Transverse colon (tissue), 4 donors: ENCODE measurements around the gene NDST4.

Experiments
- EP300 ChIP-seq: sonication (generic); formaldehyde crosslinking; IDR thresholded peaks from one replicate; pipeline ENCODE4 v1.6.1; 2017; ENCODE audit warnings: antibody characterized with exemption, low read depth
- POLR2A ChIP-seq: fragments of 450-650 bp; IDR thresholded peaks from one replicate; pipeline ENCODE4 v1.6.1; 2016; ENCODE audit warnings: antibody characterized with exemption, mild to moderate bottlenecking, moderate library complexity
- POLR2AphosphoS5 ChIP-seq, 3 donors: sonication (generic); formaldehyde crosslinking; IDR thresholded peaks; one replicate each; pipeline ENCODE4 v1.6.1; 2016; ENCODE audit warnings: antibody characterized with exemption in 3 of 3
- TF ChIP-seq, protein P1 (sequence below), 5 experiments: fragments of 200-600 bp in 3 of 5; fragments of 450-650 bp in 2 of 5; sonication (generic) in 3 of 5; IDR thresholded peaks; 1 replicate in 2 of 5; 2 replicates in 3 of 5; pipeline ENCODE4 v1.5.1; 2016 to 2017; ENCODE audit warnings: antibody characterized with exemption in 5 of 5, inconsistent platforms in 3 of 5, mild to moderate bottlenecking in 2 of 5, moderate library complexity in 1 of 5

DNA sequence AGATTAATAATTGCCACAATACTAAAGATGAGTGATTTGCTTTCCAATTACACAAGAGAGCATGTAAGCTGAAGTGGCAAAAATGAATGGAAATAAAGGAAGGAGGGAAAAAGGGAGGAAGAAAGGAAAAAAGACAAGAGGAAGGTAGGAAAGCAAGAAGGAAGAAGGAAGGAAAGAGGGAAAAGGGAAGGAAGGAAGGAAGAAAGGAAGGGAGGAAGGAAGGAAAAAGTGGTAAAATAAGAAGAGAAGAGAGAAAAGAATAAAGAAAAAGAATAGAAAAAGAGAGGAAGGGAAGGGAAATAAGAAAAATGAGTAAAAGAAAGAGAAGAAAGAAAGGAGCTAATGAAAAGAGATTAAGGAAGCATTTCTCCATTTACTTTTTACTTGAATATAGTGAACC is 4.6 kb downstream of the NDST4 start:
- TF ChIP-seq POLR2A (no peak), EP300 (no peak), POLR2AphosphoS5 (IDR thresholded peaks at IDR 0.05) (no peak)
- TF ChIP-seq, protein P1, sequence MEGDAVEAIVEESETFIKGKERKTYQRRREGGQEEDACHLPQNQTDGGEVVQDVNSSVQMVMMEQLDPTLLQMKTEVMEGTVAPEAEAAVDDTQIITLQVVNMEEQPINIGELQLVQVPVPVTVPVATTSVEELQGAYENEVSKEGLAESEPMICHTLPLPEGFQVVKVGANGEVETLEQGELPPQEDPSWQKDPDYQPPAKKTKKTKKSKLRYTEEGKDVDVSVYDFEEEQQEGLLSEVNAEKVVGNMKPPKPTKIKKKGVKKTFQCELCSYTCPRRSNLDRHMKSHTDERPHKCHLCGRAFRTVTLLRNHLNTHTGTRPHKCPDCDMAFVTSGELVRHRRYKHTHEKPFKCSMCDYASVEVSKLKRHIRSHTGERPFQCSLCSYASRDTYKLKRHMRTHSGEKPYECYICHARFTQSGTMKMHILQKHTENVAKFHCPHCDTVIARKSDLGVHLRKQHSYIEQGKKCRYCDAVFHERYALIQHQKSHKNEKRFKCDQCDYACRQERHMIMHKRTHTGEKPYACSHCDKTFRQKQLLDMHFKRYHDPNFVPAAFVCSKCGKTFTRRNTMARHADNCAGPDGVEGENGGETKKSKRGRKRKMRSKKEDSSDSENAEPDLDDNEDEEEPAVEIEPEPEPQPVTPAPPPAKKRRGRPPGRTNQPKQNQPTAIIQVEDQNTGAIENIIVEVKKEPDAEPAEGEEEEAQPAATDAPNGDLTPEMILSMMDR (IDR thresholded peaks at IDR 0.05): no peak
